A549 (cell line): ENCODE measurements around the gene SENP7. TPM values are rescaled to one million over a fixed set of nuclear protein-coding genes. Genes with fewer than 3 reads are reported as not detected.

Experiments
- ATAC-seq, 2 experiments: fragments of 200-7000 bp in 1 of 2; fragments of >200 bp in 1 of 2; cut with Nextera tagmentation in 1 of 2; cut with Tn5 transposase in 1 of 2; 3 replicates each; pipeline versions ENCODE4 v1.8.0 to v1.9.1; 2018 to 2020; ENCODE audit warnings: mild to moderate bottlenecking in 1 of 2, moderate library complexity in 1 of 2
- CTCF ChIA-PET: fragments of 300-600 bp; sonication (Branson Sonifier 250); formaldehyde crosslinking; extraction: SDS; loops from one replicate; lab custom pipeline; 2021; ENCODE audit warnings: antibody characterized with exemption, inconsistent platforms; lab: Yijun Ruan, JAX
- POLR2A ChIA-PET: fragments of 350-600 bp; formaldehyde crosslinking; extraction: SDS; loops from one replicate; lab custom pipeline; 2021; ENCODE audit warnings: antibody characterized with exemption, inconsistent platforms; lab: Yijun Ruan, JAX
- DNase-seq, 2 experiments: peaks; one replicate each; pipeline versions ENCODE4 v3.0.0 to v3.0.0-alpha.2; 2011 to 2016; ENCODE audit warnings: low read depth in 1 of 2, low spot score in 1 of 2
- FAIRE-seq: peaks from 2 replicates; lab custom pipeline; 2011; peaks lifted over from hg19 to GRCh38; lab: Jason Lieb, UNC
- H3K27ac ChIP-seq, 2 experiments: fragments of >200 bp; sonication (Bioruptor Twin); formaldehyde crosslinking; 3 replicates each; pipeline ENCODE4 v1.5.1; 2016 to 2017
- H3K4me1 ChIP-seq: fragments of >200 bp; sonication (Bioruptor Twin); formaldehyde crosslinking; 3 replicates; pipeline ENCODE4 v1.6.1; 2016
- H3K4me2 ChIP-seq: fragments of >200 bp; sonication (Bioruptor Twin); formaldehyde crosslinking; 3 replicates; pipeline ENCODE4 v1.6.1; 2016
- H3K4me3 ChIP-seq: fragments of >200 bp; sonication (Bioruptor Twin); formaldehyde crosslinking; 3 replicates; pipeline ENCODE4 v1.5.1; 2016
- H3K9me3 ChIP-seq: fragments of >200 bp; sonication (Bioruptor Twin); formaldehyde crosslinking; 3 replicates; pipeline ENCODE4 v1.6.1; 2016
- BHLHE40 ChIP-seq: IDR thresholded peaks from 2 replicates; pipeline ENCODE4 v1.6.1; 2012; ENCODE audit warnings: low read depth, low read length, inconsistent platforms
- CBX2 ChIP-seq: fragments of 200-600 bp; sonication (generic); IDR thresholded peaks from 2 replicates; pipeline ENCODE4 v1.6.1; 2016; ENCODE audit warnings: low read depth, mild to moderate bottlenecking, borderline replicate concordance
- CHD4 ChIP-seq: fragments of 200-600 bp; sonication (generic); IDR thresholded peaks from 2 replicates; pipeline ENCODE4 v1.6.1; 2016; ENCODE audit warnings: antibody characterized with exemption, mild to moderate bottlenecking, borderline replicate concordance
- EHF ChIP-seq: fragments of 250-450 bp; sonication (Bioruptor Pico); IDR thresholded peaks from 2 replicates; pipeline ENCODE4 v1.5.0; 2020; ENCODE audit warnings: mild to moderate bottlenecking
- EHMT2 ChIP-seq: fragments of 200-600 bp; sonication (generic); IDR thresholded peaks from 2 replicates; pipeline ENCODE4 v1.6.1; 2016; ENCODE audit warnings: antibody characterized with exemption, low read depth, mild to moderate bottlenecking, moderate library complexity
- EP300 ChIP-seq, 2 experiments: fragments of >200 bp; sonication (Bioruptor Twin); formaldehyde crosslinking; IDR thresholded peaks; 2 replicates in 1 of 2; 3 replicates in 1 of 2; pipeline ENCODE4 v1.6.1; 2016 to 2017
- ESRRA ChIP-seq: fragments of 150-350 bp; IDR thresholded peaks from 2 replicates; pipeline ENCODE4 v1.6.1; 2014; ENCODE audit warnings: mild to moderate bottlenecking, low read length, borderline replicate concordance
- FOSL2 ChIP-seq, 2 experiments: fragments of 450-650 bp in 1 of 2; fragments of >200 bp in 1 of 2; sonication (Bioruptor Twin) in 1 of 2; formaldehyde crosslinking; IDR thresholded peaks; 2 replicates each; pipeline versions ENCODE4 v1.5.0 to v1.6.1; 2016 to 2020; ENCODE audit warnings: mild to moderate bottlenecking in 1 of 2, moderate library complexity in 1 of 2
- GATA3 ChIP-seq: IDR thresholded peaks from 2 replicates; pipeline ENCODE4 v1.6.1; 2012; ENCODE audit warnings: borderline replicate concordance
- HDAC2 ChIP-seq: fragments of 200-600 bp; sonication (generic); IDR thresholded peaks from 2 replicates; pipeline ENCODE4 v1.6.1; 2016
- HOXA7 ChIP-seq: fragments of 250-450 bp; sonication (Bioruptor Pico); IDR thresholded peaks from 2 replicates; pipeline ENCODE4 v1.5.0; 2020; ENCODE audit warnings: mild to moderate bottlenecking, moderate library complexity
- HOXB5 ChIP-seq: fragments of 250-450 bp; sonication (Bioruptor Pico); IDR thresholded peaks from 2 replicates; pipeline ENCODE4 v1.5.0; 2020; ENCODE audit warnings: mild to moderate bottlenecking, moderate library complexity
- JUN ChIP-seq, 2 experiments: fragments of >200 bp; sonication (Bioruptor Twin); formaldehyde crosslinking; IDR thresholded peaks; 2 replicates in 1 of 2; 3 replicates in 1 of 2; pipeline ENCODE4 v1.6.1; 2016 to 2017
- JUNB ChIP-seq: fragments of >200 bp; sonication (Bioruptor Twin); formaldehyde crosslinking; IDR thresholded peaks from 2 replicates; pipeline ENCODE4 v1.6.1; 2016
- KDM5A ChIP-seq: fragments of 200-600 bp; sonication (generic); IDR thresholded peaks from 2 replicates; pipeline ENCODE4 v1.6.1; 2016; ENCODE audit warnings: antibody characterized with exemption, mild to moderate bottlenecking
- POLR2AphosphoS2 ChIP-seq: conservative IDR thresholded peaks from 2 replicates; pipeline ENCODE4 v1.6.1; 2012; ENCODE audit warnings: low read length, improper control_type of control experiment, inconsistent platforms
- RAD21 ChIP-seq, 2 experiments: fragments of >200 bp in 1 of 2; sonication (Bioruptor Twin) in 1 of 2; formaldehyde crosslinking in 1 of 2; IDR thresholded peaks in 1 of 2; conservative IDR thresholded peaks in 1 of 2; 2 replicates in 1 of 2; 3 replicates in 1 of 2; pipeline ENCODE4 v1.6.1; 2012 to 2018; ENCODE audit warnings: inconsistent platforms in 1 of 2
- RCOR1 ChIP-seq: fragments of 150-350 bp; IDR thresholded peaks from 2 replicates; pipeline ENCODE4 v1.6.1; 2014; ENCODE audit warnings: antibody characterized with exemption, low read length, low read depth
- RFX5 ChIP-seq: fragments of 450-650 bp; IDR thresholded peaks from 2 replicates; pipeline ENCODE4 v1.7.1; 2014; ENCODE audit warnings: antibody characterized with exemption, mild to moderate bottlenecking, moderate library complexity
- RNF2 ChIP-seq: fragments of 200-600 bp; sonication (generic); IDR thresholded peaks from 2 replicates; pipeline ENCODE4 v1.6.1; 2016; ENCODE audit warnings: low read depth, mild to moderate bottlenecking, antibody characterized with exemption, moderate library complexity, borderline replicate concordance
- SMC3 ChIP-seq: fragments of >200 bp; sonication (Bioruptor Twin); formaldehyde crosslinking; IDR thresholded peaks from 3 replicates; pipeline ENCODE4 v1.6.1; 2018; ENCODE audit warnings: inconsistent platforms
- TFCP2L1 ChIP-seq: fragments of 250-450 bp; sonication (Bioruptor Pico); IDR thresholded peaks from 2 replicates; pipeline ENCODE4 v1.5.0; 2021; ENCODE audit warnings: mild to moderate bottlenecking
- TP53 ChIP-seq: fragments of 250-450 bp; sonication (Bioruptor Pico); IDR thresholded peaks from 2 replicates; pipeline ENCODE4 v1.5.0; 2021; ENCODE audit warnings: mild to moderate bottlenecking, moderate library complexity
- ZC3H11A ChIP-seq: fragments of 450-650 bp; IDR thresholded peaks from 2 replicates; pipeline ENCODE4 v1.6.1; 2014; ENCODE audit warnings: antibody characterized with exemption, mild to moderate bottlenecking
- ZFP36 ChIP-seq: fragments of 450-650 bp; IDR thresholded peaks from 2 replicates; pipeline ENCODE4 v1.6.1; 2014; ENCODE audit warnings: borderline replicate concordance; ENCODE audit not compliant: partially characterized antibody
- ZSCAN20 ChIP-seq: fragments of 250-450 bp; sonication (Bioruptor Pico); IDR thresholded peaks from 2 replicates; pipeline ENCODE4 v1.8.0; 2022; ENCODE audit warnings: mild to moderate bottlenecking, moderate library complexity
- WGBS: methylation state at CpG from one replicate; pipeline ENCODE4 v1.1.6; 2017; ENCODE audit errors: missing lambda C conversion rate; 5-methylcytosine and 5-hydroxymethylcytosine counted together
- polyA minus RNA-seq: library from RNA; depleted of rRNA, polyadenylated mRNA; stranded (reverse); fragments of >200 nt; gene quantifications from 2 replicates; pipeline ENCODE4 v1.2.3, GENCODE V29; 2011; rRNA and poly(A)+ RNA removed
- polyA plus RNA-seq, 4 experiments: library from polyadenylated mRNA; depleted of rRNA in 3 of 4; stranded (reverse); fragments of >200 nt; fragmentation: RNase III in 1 of 4; extraction: RNeasy Plus Mini Kit Qiagen cat#74134 plus additional on column Dnase treatment in 1 of 4; gene quantifications; 2 replicates in 3 of 4; 3 replicates in 1 of 4; pipeline ENCODE4 v1.2.3, GENCODE V29; 2011 to 2017
- TF ChIP-seq, protein P1 (sequence below): IDR thresholded peaks from 2 replicates; pipeline ENCODE4 v1.6.1; 2012
- TF ChIP-seq, protein P2 (sequence below): fragments of 150-350 bp; IDR thresholded peaks from 2 replicates; pipeline ENCODE4 v1.6.1; 2014; ENCODE audit warnings: low read depth, mild to moderate bottlenecking, low read length
- TF ChIP-seq, protein P3 (sequence below): fragments of >200 bp; sonication (Bioruptor Twin); formaldehyde crosslinking; IDR thresholded peaks from 2 replicates; pipeline ENCODE4 v1.6.1; 2016
- TF ChIP-seq, protein P4 (sequence below): IDR thresholded peaks from 2 replicates; pipeline ENCODE4 v1.6.1; 2012; ENCODE audit warnings: low read depth, borderline replicate concordance
- TF ChIP-seq, protein P5 (sequence below): IDR thresholded peaks from 2 replicates; pipeline ENCODE4 v1.6.1; 2012
- TF ChIP-seq, protein P6 (sequence below): fragments of 450-650 bp; IDR thresholded peaks from 2 replicates; pipeline ENCODE4 v1.6.1; 2014; ENCODE audit warnings: antibody characterized with exemption

Gene SENP7, protein sequence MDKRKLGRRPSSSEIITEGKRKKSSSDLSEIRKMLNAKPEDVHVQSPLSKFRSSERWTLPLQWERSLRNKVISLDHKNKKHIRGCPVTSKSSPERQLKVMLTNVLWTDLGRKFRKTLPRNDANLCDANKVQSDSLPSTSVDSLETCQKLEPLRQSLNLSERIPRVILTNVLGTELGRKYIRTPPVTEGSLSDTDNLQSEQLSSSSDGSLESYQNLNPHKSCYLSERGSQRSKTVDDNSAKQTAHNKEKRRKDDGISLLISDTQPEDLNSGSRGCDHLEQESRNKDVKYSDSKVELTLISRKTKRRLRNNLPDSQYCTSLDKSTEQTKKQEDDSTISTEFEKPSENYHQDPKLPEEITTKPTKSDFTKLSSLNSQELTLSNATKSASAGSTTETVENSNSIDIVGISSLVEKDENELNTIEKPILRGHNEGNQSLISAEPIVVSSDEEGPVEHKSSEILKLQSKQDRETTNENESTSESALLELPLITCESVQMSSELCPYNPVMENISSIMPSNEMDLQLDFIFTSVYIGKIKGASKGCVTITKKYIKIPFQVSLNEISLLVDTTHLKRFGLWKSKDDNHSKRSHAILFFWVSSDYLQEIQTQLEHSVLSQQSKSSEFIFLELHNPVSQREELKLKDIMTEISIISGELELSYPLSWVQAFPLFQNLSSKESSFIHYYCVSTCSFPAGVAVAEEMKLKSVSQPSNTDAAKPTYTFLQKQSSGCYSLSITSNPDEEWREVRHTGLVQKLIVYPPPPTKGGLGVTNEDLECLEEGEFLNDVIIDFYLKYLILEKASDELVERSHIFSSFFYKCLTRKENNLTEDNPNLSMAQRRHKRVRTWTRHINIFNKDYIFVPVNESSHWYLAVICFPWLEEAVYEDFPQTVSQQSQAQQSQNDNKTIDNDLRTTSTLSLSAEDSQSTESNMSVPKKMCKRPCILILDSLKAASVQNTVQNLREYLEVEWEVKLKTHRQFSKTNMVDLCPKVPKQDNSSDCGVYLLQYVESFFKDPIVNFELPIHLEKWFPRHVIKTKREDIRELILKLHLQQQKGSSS
- polyA plus RNA-seq (2011; rRNA removed) (8.4 and 10.3 TPM in 2 replicates), polyA plus RNA-seq (2017; fragmentation: RNase III; extraction: RNeasy Plus Mini Kit Qiagen cat#74134 plus additional on column Dnase treatment) (2.9 to 3.1 TPM (median 3.0 TPM) in 3 replicates), polyA minus RNA-seq (4.7 and 5.5 TPM in 2 replicates)
- polyA plus RNA-seq (2012; cell fraction: cytosol; rRNA removed), result 0.69 and 0.83 TPM in 2 replicates
- 1.3 and 2.5 TPM in 2 replicates for polyA plus RNA-seq (2012; cell fraction: nucleus; rRNA removed)

DNA sequence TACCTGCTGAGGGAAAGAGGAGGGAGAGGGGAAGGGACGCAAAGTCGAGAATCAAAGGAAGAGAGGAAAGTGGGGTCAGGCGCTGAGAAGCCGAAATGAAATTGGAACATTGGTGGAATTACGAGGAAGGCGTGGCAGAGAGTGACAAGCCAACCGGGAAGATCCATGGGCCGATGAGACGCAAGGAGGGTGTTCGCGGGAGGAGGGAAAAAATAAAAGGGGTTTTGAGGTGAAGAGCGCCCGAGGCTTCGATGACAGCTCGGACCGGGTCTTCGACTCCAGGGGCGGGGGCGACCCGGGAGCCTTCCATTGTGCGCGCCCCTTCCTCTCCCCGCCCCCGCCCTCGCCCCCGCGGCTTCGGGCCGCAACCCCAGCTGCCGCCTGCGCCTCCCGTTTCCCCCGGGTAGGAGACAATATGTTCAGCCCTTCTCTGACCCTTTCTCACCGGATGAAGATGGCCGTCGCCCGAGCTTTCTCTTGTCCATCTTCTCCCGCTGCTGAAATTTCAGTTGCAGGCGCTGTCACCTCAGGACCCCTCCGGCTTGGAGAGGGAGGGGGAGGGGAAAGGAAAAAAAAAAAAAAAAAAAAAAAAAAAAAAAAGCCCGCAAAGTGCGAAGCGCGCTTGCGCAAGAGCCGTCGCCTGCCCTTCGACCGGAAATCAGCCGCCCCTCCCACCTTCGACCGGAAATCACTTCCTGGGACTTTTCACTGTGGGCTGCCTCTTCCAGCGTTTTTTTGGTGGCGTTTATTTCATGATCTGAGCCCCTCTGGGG lies at the start of gene SENP7:
Gene SENP7, minus strand, starts transcription at position 567 of the 773 bp plus-strand sequence. Its CDS starts 82 bp downstream, at position 485.
- POLR2A ChIA-PET, result interaction anchor here (0.7 to 2.1 kb wide), 3 partner anchors 49 to 61 kb away, joined by 5 to 8 read pairs (median 6); partner anchors contain the start of genes PCNP and TRMT10C
- WGBS, result under 1% methylated on average over 46 of the region's 54 CpGs
- FAIRE-seq (peak; percentile 18), DNase-seq (peak; percentile 85 to 86), ATAC-seq (peak; percentile 92)
- Histone ChIP-seq H3K4me3 (peak within 1 kb of the TSS; percentile 69), H3K27ac (peak within 1 kb of the TSS; percentile 88 to 89), H3K4me2 (peak within 1 kb of the TSS; percentile 78), H3K9me3 (no peaks in the 10 kb centered on the region), H3K4me1 (peaks cover 5% of the 10 kb centered on the region; the same call in 1 of the 3 replicates)
- CTCF ChIA-PET, result interaction anchor here (1.3 to 1.8 kb wide), 3 partner anchors 10 to 327 kb away, joined by 3 to 4 read pairs (median 3); no protein-coding TSS in a partner anchor
- TF ChIP-seq, protein P1, sequence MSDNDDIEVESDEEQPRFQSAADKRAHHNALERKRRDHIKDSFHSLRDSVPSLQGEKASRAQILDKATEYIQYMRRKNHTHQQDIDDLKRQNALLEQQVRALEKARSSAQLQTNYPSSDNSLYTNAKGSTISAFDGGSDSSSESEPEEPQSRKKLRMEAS, result peak; percentile 50; the same call in 1 of the 2 replicates
- TF ChIP-seq BHLHE40 (no peak), GATA3 (no peak), SMC3 (no peak), HOXB5 (no peak), ZSCAN20 (CRISPR knock-in tag) (no peak), TFCP2L1 (CRISPR knock-in tag) (no peak), POLR2AphosphoS2 (no peak), ZFP36 (no peak), RNF2 (no peak), CHD4 (no peak), FOSL2 (IDR thresholded peaks at IDR 0.05) (no peak), FOSL2 (CRISPR knock-in tag; IDR thresholded peaks at IDR 0.05) (no peak), RCOR1 (no peak), RFX5 (no peak), HOXA7 (no peak), EP300 (IDR thresholded peaks at IDR 0.05) (no peak), TP53 (CRISPR knock-in tag) (no peak), CBX2 (no peak), ZC3H11A (no peak), KDM5A (no peak), ESRRA (no peak), HDAC2 (no peak), JUN (IDR thresholded peaks at IDR 0.05) (peak; percentile 55 to 58; a peak in 3 of 5 replicates), JUNB (no peak), EHMT2 (no peak), RAD21 (conservative IDR thresholded peaks at IDR 0.05 in 1 of 2, IDR thresholded peaks at IDR 0.05 in 1 of 2) (no peak), EHF (no peak)
- TF ChIP-seq, protein P2, sequence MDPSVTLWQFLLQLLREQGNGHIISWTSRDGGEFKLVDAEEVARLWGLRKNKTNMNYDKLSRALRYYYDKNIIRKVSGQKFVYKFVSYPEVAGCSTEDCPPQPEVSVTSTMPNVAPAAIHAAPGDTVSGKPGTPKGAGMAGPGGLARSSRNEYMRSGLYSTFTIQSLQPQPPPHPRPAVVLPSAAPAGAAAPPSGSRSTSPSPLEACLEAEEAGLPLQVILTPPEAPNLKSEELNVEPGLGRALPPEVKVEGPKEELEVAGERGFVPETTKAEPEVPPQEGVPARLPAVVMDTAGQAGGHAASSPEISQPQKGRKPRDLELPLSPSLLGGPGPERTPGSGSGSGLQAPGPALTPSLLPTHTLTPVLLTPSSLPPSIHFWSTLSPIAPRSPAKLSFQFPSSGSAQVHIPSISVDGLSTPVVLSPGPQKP, result no peak
- TF ChIP-seq, protein P3, sequence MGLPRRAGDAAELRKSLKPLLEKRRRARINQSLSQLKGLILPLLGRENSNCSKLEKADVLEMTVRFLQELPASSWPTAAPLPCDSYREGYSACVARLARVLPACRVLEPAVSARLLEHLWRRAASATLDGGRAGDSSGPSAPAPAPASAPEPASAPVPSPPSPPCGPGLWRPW, result no peak
- TF ChIP-seq, protein P4, sequence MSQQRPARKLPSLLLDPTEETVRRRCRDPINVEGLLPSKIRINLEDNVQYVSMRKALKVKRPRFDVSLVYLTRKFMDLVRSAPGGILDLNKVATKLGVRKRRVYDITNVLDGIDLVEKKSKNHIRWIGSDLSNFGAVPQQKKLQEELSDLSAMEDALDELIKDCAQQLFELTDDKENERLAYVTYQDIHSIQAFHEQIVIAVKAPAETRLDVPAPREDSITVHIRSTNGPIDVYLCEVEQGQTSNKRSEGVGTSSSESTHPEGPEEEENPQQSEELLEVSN, result peak; percentile 39; the same call in 1 of the 2 replicates
- TF ChIP-seq, protein P5, sequence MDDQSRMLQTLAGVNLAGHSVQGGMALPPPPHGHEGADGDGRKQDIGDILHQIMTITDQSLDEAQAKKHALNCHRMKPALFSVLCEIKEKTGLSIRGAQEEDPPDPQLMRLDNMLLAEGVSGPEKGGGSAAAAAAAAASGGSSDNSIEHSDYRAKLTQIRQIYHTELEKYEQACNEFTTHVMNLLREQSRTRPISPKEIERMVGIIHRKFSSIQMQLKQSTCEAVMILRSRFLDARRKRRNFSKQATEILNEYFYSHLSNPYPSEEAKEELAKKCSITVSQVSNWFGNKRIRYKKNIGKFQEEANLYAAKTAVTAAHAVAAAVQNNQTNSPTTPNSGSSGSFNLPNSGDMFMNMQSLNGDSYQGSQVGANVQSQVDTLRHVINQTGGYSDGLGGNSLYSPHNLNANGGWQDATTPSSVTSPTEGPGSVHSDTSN, result no peak
- TF ChIP-seq, protein P6, sequence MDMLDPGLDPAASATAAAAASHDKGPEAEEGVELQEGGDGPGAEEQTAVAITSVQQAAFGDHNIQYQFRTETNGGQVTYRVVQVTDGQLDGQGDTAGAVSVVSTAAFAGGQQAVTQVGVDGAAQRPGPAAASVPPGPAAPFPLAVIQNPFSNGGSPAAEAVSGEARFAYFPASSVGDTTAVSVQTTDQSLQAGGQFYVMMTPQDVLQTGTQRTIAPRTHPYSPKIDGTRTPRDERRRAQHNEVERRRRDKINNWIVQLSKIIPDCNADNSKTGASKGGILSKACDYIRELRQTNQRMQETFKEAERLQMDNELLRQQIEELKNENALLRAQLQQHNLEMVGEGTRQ, result no peak
